IPS DF 4.7 (cell line): ENCODE measurements around the gene CCDC149.

Source experiments
- DNase-seq: peaks from one replicate; pipeline ENCODE4 v3.0.0-alpha.2; 2013; ENCODE audit warnings: low spot score; ENCODE audit errors: extremely low read depth

The CCDC149 gene

GRCh38 chr4:24805566-24805965 is 107.3 kb downstream of the CCDC149 start:
- no peak for DNase-seq

DNA sequence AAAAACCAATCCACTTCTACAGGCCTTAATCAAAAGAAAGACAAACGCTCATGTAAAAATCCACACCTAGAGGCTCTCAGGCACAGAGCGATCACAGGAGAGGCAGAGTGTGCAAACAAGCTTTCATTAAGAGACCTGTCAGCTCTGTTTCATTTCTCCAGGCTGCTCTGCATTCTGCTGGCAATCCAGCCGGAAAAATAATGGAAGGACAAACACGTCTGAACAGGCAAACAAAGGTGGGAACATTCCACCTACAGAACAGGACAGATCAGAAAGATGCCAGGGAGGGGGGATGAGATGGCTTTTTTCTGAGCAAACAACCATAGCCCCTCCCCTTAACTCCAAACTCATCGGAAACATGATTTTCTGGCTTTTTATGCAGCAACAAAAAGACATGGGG is 107.8 kb downstream of the CCDC149 start:
- no peak for DNase-seq

- no peak for DNase-seq
Measured at GRCh38 chr4:24802648-24803047, 110.2 kb downstream of the CCDC149 start.

DNA sequence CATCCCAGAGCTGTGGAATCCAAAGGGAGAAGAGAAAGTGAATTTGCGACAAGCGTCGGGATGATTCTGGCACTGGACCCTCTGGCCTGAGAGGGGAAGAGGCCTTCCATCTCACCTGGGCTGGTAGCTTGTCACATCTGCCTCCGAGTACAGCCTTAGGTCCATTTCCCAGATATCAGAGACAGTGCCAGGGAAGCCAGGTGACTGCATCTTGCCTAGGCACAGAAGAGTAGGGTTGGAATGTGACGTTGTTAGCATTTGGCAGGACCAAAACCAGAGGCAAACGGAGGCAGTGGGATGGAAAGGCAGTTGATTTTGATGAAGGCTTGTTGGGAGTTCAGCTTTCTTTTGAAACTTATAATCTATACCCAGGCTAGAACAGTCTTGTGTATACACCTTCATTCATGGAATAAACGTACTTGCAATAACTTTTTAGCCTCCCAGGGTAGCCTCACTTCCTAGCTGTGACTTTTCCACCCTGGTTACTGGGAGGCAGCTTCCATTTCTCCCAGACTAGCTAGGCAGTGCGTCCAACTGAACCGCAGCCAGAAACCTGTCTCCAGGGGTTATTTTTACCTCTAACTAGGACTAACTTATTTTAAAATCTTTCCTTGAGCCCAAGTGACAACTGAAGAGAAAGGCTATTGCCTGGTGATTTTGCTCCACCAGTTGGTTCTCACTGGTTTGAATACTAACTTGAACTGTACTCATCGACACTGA is 111.5 kb downstream of the CCDC149 start:
- DNase-seq, result no peak

- no peak for DNase-seq
Measured at GRCh38 chr4:24800325-24800895, 112.4 kb downstream of the CCDC149 start.

DNA sequence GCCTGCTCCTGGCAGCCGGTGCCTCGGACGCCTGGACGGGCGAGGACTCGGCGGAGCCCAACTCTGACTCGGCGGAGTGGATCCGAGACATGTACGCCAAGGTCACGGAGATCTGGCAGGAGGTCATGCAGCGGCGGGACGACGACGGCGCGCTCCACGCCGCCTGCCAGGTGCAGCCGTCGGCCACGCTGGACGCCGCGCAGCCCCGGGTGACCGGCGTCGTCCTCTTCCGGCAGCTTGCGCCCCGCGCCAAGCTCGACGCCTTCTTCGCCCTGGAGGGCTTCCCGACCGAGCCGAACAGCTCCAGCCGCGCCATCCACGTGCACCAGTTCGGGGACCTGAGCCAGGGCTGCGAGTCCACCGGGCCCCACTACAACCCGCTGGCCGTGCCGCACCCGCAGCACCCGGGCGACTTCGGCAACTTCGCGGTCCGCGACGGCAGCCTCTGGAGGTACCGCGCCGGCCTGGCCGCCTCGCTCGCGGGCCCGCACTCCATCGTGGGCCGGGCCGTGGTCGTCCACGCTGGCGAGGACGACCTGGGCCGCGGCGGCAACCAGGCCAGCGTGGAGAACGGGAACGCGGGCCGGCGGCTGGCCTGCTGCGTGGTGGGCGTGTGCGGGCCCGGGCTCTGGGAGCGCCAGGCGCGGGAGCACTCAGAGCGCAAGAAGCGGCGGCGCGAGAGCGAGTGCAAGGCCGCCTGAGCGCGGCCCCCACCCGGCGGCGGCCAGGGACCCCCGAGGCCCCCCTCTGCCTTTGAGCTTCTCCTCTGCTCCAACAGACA is 113.1 kb downstream of the CCDC149 start:
- DNase-seq, result no peak

- DNase-seq, result no peak
Measured at GRCh38 chr4:24799196-24799543, 113.7 kb downstream of the CCDC149 start.

- no peak for DNase-seq
Measured at GRCh38 chr4:24798036-24798610, 114.7 kb downstream of the CCDC149 start.

DNA sequence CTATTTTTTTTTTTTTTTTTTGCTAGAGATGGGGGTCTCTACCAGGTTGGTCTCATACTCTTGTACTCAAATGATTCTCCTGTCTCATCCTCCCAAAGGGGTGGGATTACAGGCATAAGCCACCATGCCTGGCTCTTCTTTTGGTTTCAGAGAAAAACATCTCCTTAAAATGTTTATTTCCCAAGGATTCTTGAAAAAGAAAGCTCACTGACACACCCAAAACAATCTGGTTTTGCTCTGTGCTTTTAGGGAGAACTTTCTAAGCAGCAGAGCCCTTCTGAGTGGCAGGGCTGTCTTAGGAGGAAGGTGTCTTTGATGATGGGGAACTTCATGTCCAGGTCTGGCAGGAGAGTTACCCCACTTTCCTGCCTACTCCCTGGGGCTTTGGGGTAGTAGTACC is 116.2 kb downstream of the CCDC149 start:
- no peak for DNase-seq

DNA sequence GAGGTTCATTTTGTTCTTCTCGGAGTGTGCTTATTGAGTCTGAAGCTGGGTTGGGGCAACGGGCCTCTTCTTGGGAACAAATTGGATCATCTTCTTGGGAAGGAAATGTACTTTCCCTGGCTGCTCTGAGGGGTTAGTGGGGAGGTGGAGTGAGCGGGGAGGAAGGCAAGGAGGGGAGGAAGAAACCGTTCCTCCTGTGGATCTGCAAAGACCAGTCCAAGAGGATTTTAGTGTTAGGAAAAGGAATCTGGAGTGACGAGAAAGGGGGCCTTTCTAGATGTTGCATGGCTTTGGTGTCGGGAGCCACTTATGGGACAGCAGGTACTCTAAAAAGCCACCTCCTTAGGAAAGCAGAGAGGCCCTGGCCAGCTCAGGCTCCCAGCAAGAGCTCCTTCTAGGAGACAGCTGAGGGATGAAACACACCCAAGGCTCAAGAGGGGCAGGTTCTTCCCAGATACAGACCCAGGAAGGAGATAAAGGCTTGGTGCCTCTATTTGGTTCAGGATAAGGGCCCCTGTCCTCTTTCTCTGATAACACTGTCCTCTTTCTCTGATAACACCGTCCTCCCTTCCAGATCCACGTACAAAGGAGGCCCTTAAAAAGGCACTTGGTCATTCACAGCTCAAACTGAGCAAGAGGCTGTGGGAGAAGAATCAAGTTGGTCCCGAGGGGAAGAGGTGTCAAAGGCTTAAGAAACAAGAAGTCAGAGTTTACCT is 117.0 kb downstream of the CCDC149 start:
- no peak for DNase-seq

DNA sequence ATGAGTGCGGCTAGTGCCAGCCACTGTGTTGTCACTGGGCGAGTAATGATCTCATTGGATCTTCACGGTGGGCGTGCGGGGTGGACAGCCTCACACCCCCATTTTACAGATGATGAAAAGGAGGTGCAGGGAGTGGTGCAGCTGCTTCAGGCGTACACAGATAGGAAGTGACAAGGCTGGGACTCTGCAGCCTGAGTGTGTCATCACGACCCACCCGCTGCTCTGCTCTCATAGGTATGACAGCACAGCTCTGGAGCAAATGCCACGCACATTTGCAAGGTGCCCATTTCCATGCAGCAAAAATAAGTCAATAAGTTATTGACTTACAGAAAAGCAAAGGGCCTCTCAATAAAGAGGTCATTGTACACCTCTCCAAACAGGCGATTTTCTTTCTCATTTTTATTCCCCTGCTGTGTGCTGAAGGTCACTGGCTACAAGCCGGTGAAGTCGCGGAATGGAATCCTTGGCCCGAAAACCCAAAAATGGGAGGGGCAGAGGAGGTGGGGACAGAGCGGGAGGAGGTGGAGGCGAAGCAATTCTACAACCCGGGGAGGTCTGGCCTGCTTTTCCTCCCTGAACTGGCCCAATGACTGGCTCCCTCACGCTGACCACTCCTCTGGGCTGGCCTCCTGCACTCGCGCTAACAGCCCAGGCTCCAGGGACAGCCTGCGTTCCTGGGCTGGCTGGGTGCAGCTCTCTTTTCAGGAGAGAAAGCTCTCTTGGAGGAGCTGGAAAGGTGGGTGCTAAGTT is 117.8 kb downstream of the CCDC149 start, which contains the start of gene SOD3:
Gene SOD3 (plus strand): TSS at position 658 of the 750 bp plus-strand sequence. CDS start 3,949 bp downstream, outside the sequence.
- peak; percentile 62 for DNase-seq

DNA sequence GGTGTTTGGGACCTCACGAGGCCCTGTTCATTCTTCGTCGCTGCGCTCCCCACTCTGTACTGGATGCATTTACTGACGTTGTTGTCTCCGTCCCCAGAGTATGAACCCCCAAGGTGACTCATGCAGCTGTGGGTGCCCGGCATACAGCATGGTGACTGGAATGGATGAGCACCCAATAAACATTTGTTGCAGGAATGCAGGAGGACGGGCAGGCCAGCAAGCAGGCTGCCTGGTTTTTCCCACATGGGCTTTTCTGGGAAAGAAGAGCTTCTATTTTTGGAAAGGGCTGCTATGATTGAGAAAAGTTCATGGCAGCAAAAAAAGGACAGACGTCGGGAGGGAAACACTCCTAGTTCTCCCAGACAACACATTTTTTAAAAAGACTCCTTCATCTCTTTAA is 118.4 kb downstream of the CCDC149 start:
- no peak for DNase-seq

DNA sequence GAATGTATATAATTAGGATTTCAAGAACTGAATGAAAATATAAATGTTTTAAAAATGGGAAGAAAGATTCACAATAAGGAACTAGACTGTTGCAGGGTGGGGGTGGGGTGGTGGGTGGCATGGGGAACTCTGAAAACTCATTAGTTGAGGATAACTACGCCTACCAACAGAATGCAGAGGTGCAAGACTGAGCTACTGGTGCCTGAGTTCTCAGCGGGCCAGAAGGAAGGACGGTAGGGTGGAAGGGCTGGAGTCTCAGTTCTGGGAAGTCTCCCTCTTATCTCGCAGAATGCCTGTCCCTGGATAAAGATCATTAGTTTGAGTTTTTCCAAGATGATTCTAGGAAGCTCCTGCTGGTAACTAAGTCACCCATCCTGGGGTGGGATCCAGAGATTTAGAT is 118.8 kb downstream of the CCDC149 start:
- DNase-seq, result no peak

DNA sequence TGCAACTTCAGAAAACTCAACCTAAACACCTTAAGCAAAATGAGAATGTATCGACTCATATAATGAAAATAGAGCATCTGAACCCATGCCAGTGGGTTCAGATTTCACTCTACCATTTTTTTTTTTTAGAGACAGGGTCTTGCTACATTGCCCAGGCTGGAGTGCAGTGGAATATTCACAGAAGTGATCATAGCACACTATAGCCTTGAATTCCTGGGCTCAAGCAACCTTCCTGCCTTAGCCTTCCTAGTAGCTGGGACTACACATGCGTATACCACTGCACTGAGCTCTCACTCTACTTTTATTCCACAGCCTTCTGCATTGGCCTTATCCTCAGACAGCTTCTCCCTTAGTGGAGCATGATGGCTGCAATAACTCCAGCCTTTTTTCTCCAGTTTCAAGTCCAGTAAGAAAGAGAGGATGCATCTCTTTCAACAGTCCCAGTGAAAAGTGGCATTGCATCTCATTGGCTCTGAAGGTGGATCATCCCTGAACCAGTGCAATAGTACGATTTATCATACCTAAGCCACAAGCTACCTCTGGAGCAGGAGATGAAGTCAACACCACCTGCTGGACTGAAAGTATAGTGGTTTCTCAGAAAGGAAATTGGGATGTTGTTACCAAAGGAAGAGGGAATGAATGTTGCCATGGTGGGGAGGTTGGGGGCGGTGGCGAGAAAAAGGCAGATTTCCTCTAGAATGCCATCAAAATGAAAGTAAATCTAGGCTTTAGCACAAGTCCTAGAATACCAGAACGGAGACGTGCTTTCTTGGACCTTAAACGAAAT is 119.4 kb downstream of the CCDC149 start:
- no peak for DNase-seq

GRCh38 chr4:24792552-24792951 is 120.3 kb downstream of the CCDC149 start:
- DNase-seq, result no peak

GRCh38 chr4:24791043-24791442 is 121.8 kb downstream of the CCDC149 start:
- no peak for DNase-seq

GRCh38 chr4:24783506-24783905 is 129.3 kb downstream of the CCDC149 start:
- no peak for DNase-seq

DNA sequence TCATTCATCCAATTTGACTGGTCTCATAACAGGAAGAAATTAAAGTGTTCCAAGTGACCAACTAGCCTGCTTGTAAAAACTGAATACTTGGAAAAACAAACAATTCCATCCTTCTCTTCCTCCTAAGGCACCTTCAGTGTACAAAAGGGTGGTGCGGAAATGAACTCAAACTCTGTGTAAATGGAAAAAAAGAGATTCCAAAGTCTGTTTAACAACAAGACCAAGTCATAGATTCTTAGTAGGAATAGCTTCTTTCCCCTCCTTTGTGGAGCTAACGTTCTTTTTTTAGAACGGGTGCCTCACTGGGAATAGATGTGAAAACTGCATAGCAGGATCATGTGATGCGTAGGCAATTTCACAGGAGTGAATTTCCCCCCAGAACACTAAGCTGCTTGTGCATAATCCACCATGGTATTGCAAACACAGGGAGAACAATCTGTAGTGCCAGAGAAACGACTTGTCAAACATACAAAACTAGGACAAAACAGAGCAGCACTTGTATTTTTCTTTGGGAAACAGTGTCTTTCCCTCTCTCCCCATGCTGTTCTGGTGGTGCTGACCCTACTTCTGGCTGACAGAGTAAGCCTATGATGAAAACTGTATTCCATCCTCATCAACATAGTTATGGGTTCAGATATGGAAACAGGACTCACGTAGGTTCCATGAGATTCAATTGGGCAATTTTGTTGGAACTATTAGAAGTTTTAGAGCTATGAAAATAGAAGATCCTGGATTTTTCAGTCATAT is 130.7 kb downstream of the CCDC149 start:
- DNase-seq, result no peak

DNA sequence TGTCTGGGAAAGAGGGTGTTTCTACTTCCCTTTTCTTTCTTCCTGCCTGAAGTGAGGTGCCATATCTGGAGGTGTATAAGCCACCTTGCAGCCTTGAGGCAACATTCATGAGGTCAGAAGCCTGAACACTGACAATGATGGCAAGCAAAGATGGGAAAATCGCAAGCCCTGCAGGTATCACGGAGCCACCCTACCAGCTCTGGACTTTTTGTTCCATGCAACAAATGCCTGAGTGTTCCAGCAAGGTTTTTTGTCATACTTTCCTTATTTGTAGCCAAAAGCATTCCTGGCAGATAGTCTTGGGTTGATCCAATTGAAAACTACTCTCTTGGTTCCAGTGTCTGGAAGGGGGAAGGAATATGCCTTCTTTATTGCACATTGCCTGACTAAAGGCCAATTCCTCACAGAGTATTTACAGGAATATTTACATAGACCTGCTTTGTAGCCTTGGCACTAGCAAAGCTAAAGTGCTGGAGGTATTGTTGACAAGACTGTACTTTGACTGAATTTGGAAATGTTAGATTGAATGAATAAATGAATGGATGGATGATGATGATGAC is 131.8 kb downstream of the CCDC149 start:
- DNase-seq, result no peak
